H54 (cell line): ENCODE data around the gene UNC5CL.

Experiments
- DNase-seq: peaks from one replicate; pipeline ENCODE4 v3.0.0; 2011; ENCODE audit warnings: low spot score, mixed read lengths; ENCODE audit not compliant: insufficient read length
- FAIRE-seq: peaks from 3 replicates; lab custom pipeline; 2011; peaks lifted over from hg19 to GRCh38; lab: Jason Lieb, UNC
- POLR2A ChIP-seq: IDR thresholded peaks from 2 replicates; pipeline ENCODE4 v1.6.1; 2011; ENCODE audit warnings: low read depth, mild to moderate bottlenecking, low read length

Gene UNC5CL

GRCh38 chr6:41040101-41040939, 1.3 kb upstream of the UNC5CL start:
- no peak for TF ChIP-seq POLR2A
- no peak for FAIRE-seq
- DNase-seq = peak; percentile 60

- DNase-seq (no peak), FAIRE-seq (no peak)
- no peak for TF ChIP-seq POLR2A
Measured at GRCh38 chr6:41038205-41038604, 816 bp downstream of the UNC5CL start.

- no peak for TF ChIP-seq POLR2A
- no peak for DNase-seq
- no peak for FAIRE-seq
Measured at GRCh38 chr6:41037107-41037900, 1.7 kb downstream of the UNC5CL start.

GRCh38 chr6:41036601-41037000, 2.4 kb downstream of the UNC5CL start:
- DNase-seq = no peak
- TF ChIP-seq POLR2A = no peak
- no peak for FAIRE-seq

GRCh38 chr6:41036186-41036585, 2.8 kb downstream of the UNC5CL start:
- TF ChIP-seq POLR2A = no peak
- DNase-seq (no peak), FAIRE-seq (no peak)

- DNase-seq (no peak), FAIRE-seq (no peak)
- no peak for TF ChIP-seq POLR2A
Measured at GRCh38 chr6:41033776-41034175, 5.2 kb downstream of the UNC5CL start.

GRCh38 chr6:41032830-41033229, 6.2 kb downstream of the UNC5CL start:
- no peak for TF ChIP-seq POLR2A
- no peak for FAIRE-seq
- no peak for DNase-seq

- FAIRE-seq (no peak), DNase-seq (no peak)
Measured at GRCh38 chr6:41028561-41029412, 10.2 kb downstream of the UNC5CL start.

GRCh38 chr6:41027799-41028560, 11.0 kb downstream of the UNC5CL start:
- no peak for TF ChIP-seq POLR2A
- no peak for FAIRE-seq
- DNase-seq = peak; percentile 90

More at GRCh38 chr6:41028561-41029412, 10.2 kb downstream of the UNC5CL start:
- no peak for TF ChIP-seq POLR2A

- no peak for DNase-seq
- no peak for TF ChIP-seq POLR2A
- FAIRE-seq = no peak
Measured at GRCh38 chr6:41027241-41027640, 11.8 kb downstream of the UNC5CL start.

GRCh38 chr6:41025966-41026530, 13.0 kb downstream of the UNC5CL start:
- FAIRE-seq = no peak
- no peak for TF ChIP-seq POLR2A
- DNase-seq = no peak

GRCh38 chr6:41023114-41023513, 15.9 kb downstream of the UNC5CL start:
- DNase-seq (no peak), FAIRE-seq (no peak)
- TF ChIP-seq POLR2A = no peak
